Small intestine (tissue), 7 donors: ENCODE data around the gene GARNL3. TPM values are rescaled to one million over a fixed set of nuclear protein-coding genes. Genes with fewer than 3 reads are reported as not detected.

ENCODE experiments used
- DNase-seq, 2 donors: peaks; one replicate each; pipeline versions ENCODE4 v3.0.0 to v3.0.0-alpha.2; 2013
- FAIRE-seq: peaks from 2 replicates; lab custom pipeline; 2012; peaks lifted over from hg19 to GRCh38; lab: Jason Lieb, UNC
- H3K27ac ChIP-seq, 3 donors: one replicate each; pipeline ENCODE4 v1.5.1; 2013; ENCODE audit warnings: low read length in 2 of 3, mild to moderate bottlenecking in 2 of 3, control low read depth in 1 of 3, inconsistent platforms in 1 of 3, low read depth in 1 of 3, moderate library complexity in 1 of 3
- H3K27me3 ChIP-seq, 3 donors: one replicate each; pipeline ENCODE4 v1.6.1; 2013; ENCODE audit warnings: low read length in 3 of 3, inconsistent platforms in 1 of 3; ENCODE audit not compliant: control insufficient read depth in 3 of 3, insufficient read depth in 3 of 3
- H3K36me3 ChIP-seq, 3 donors: one replicate each; pipeline ENCODE4 v1.6.1; 2013; ENCODE audit warnings: low read length in 3 of 3, inconsistent platforms in 1 of 3, low read depth in 1 of 3, mild to moderate bottlenecking in 1 of 3, moderate library complexity in 1 of 3; ENCODE audit not compliant: control insufficient read depth in 3 of 3, insufficient read depth in 2 of 3
- H3K4me1 ChIP-seq, 3 donors: one replicate each; pipeline ENCODE4 v1.6.1; 2013; ENCODE audit warnings: low read length in 2 of 3, inconsistent platforms in 1 of 3, low read depth in 1 of 3, mild to moderate bottlenecking in 1 of 3, moderate library complexity in 1 of 3; ENCODE audit not compliant: control insufficient read depth in 3 of 3, insufficient read depth in 2 of 3
- H3K4me3 ChIP-seq, 3 donors: one replicate each; pipeline ENCODE4 v1.5.1; 2013; ENCODE audit warnings: low read length in 3 of 3, control low read depth in 1 of 3, inconsistent platforms in 1 of 3, low read depth in 1 of 3, mild to moderate bottlenecking in 1 of 3, moderate library complexity in 1 of 3
- H3K9me3 ChIP-seq, 2 donors: one replicate each; pipeline ENCODE4 v1.6.1; 2013; ENCODE audit warnings: low read depth in 1 of 2, low read length in 1 of 2; ENCODE audit not compliant: control insufficient read depth in 2 of 2, insufficient read depth in 1 of 2
- WGBS, 3 donors: extraction: QIAGEN DNeasy Blood & Tissue Kit; methylation state at CpG; one replicate each; pipeline ENCODE4 v1.1.7; 2013; 5-methylcytosine and 5-hydroxymethylcytosine counted together
- polyA plus RNA-seq, 4 donors: library from polyadenylated mRNA; stranded (reverse) in 3 of 4; unstranded in 1 of 4; fragments of 200-250 nt in 3 of 4; fragments of 120-200 nt in 1 of 4; gene quantifications; one replicate each; pipeline versions ENCODE4 v1.2.1 to v1.2.3, GENCODE V29; 2013
- donor health status: healthy with polysubstance abuse.
- donor health status: control.
- donor health status: control.
- donor health status: Bipolar disorder and iron deficiency.
- donor health status: healthy.

The GARNL3 gene
- polyA plus RNA-seq, 4 donors, result 1.6 to 11.3 (median 3.5) TPM

DNA sequence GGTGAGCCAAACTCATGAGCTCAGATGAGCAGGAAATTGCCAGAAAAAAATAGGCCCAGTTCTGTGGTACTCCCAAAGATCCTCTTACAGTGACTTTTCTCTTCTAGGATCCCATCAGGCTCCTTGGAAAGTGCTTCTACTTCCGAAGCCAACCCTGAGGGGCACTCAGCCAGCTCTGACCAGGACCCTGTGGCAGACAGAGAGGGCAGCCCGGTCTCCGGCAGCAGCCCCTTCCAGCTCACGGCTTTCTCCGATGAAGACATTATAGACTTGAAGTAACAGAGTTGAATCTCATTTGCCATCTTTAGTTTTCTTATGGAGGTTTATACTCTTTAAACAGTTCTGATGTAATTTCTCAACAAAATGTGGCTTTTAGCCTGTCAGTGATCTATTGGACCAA is 128.4 kb downstream of the GARNL3 start:
- H3K9me3 ChIP-seq, result no peaks in the 10 kb centered on the region
- no peak overlapping the region for H3K4me3 ChIP-seq
- FAIRE-seq (no peak), DNase-seq (no peak)
- H3K27me3 ChIP-seq, result no peaks in the 10 kb centered on the region
- WGBS, 3 donors, result 90 to 95% (median 94%) methylated on average over 5 of the region's 5 CpGs
- peak overlapping the region in 1 of 3 donors; percentile 65 for H3K27ac ChIP-seq
- H3K36me3 ChIP-seq, result peaks cover 0 to 12% (median 0%) of the 10 kb centered on the region in 3 donors
- peaks cover 2 to 74% (median 5%) of the 10 kb centered on the region in 3 donors for H3K4me1 ChIP-seq

DNA sequence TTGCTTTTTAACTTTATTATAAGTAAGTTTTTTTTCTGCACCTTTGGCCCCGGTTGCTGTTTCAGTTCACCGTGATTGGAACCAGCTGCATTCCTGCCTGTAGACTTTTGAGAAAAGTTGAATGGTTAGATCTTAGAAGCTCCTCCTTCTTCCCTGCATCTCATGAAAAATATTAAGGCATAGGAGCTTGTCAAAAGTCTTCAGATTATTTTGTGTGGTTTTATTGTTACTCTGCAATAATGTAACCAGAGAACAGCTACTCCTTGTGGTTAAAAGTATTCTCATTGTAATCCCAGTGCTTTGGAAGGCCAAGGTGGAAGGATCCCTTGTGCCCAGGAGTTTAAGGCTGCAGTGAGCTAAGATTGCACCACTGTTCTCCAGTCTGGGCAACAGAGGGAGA is 129.1 kb downstream of the GARNL3 start:
- FAIRE-seq (no peak), DNase-seq (peak in 1 of 2 donors; percentile 51)
- 15 to 49% (median 38%) methylated on average over 2 of the region's 2 CpGs for WGBS, 3 donors
- Histone ChIP-seq H3K36me3 (peaks cover 0 to 18% (median 0%) of the 10 kb centered on the region in 3 donors), H3K9me3 (no peaks in the 10 kb centered on the region), H3K27me3 (no peaks in the 10 kb centered on the region), H3K4me3 (no peak overlapping the region), H3K4me1 (peaks cover 2 to 73% (median 5%) of the 10 kb centered on the region in 3 donors), H3K27ac (peak overlapping the region in 1 of 3 donors; percentile 65)

DNA sequence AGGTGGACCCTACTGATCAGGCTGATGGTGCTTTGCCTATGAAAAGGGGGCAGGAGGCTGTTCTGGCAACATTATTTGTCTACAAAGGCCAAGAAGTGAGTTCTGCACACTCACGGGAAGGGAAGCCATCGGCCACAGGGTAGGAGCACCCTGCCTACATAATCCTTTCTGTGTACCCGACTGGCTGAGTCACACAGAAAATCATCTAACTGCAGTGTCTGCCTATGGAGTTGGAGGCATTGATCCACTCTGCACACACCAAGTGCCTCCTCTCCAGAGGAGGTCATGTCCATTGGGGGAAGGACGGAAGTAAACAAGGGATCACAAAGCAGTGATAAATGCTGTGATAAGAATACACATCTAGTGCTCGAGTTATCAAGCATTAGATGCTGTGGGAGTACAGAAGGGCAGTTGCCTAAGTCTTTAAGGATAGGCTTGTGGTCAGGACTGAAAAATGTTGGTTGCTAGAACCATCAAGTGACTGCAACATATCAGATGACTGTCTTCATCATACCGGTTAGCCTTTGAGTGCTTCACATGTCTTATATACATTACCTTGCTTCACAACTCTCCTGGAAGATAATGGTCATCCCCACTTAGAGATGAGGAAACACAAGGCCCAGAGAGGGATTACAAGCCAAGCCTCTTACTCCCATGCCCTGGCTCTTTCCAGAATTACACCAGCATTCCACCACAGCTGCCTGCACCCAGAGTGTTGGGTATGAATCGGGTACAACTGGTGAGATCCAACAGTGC is 131.1 kb downstream of the GARNL3 start:
- no peaks in the 10 kb centered on the region for H3K27me3 ChIP-seq
- peaks cover 0 to 63% (median 1%) of the 10 kb centered on the region in 3 donors for H3K4me1 ChIP-seq
- no peak for FAIRE-seq
- H3K4me3 ChIP-seq, result peak overlapping the region in 1 of 3 donors; percentile 65
- 60 to 75% (median 69%) methylated on average over 7 of the region's 7 CpGs for WGBS, 3 donors
- H3K36me3 ChIP-seq, result peaks cover 0 to 38% (median 0%) of the 10 kb centered on the region in 3 donors
- DNase-seq, result peak in 1 of 2 donors; percentile 62
- peak overlapping the region in 1 of 3 donors; percentile 93 for H3K27ac ChIP-seq
- H3K9me3 ChIP-seq, result no peaks in the 10 kb centered on the region

DNA sequence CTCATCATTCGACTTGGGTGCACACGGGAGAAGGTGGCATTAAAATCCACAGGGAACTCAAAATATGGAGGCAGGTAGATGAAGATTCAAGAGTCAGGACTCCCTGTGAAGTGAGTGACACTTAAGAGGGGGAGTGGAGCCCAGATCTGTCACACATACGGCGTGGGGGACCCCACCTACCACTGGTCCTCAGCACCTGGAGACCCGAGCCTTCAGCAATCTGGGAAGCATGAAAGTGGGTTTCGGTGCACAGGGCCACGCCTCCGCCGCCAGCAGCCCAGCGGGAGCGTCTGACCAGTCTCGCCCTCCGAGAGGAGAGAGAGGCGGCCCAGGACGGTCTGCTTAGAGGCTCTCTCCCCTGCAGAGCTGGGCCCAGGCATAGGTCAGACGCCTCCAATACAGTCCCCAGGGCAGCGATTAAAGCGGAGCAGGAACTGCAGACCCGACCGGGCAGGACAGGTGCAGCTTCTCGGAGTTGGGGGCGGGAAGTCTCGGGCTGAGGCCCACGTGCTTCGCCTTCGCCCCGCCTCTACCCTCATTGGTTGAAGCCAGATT is 131.8 kb downstream of the GARNL3 start:
- Histone ChIP-seq H3K4me1 (peaks cover 0 to 57% (median 0%) of the 10 kb centered on the region in 3 donors), H3K27ac (peak overlapping the region in 2 of 3 donors; percentile 63 to 93), H3K4me3 (peak overlapping the region; percentile 17 to 65 (median 56)), H3K9me3 (no peaks in the 10 kb centered on the region), H3K27me3 (no peaks in the 10 kb centered on the region), H3K36me3 (peaks cover 0 to 42% (median 0%) of the 10 kb centered on the region in 3 donors)
- DNase-seq, result no peak
- WGBS, 3 donors, result 2 to 9% (median 4%) methylated on average over 27 of the region's 27 CpGs
- FAIRE-seq, result no peak

DNA sequence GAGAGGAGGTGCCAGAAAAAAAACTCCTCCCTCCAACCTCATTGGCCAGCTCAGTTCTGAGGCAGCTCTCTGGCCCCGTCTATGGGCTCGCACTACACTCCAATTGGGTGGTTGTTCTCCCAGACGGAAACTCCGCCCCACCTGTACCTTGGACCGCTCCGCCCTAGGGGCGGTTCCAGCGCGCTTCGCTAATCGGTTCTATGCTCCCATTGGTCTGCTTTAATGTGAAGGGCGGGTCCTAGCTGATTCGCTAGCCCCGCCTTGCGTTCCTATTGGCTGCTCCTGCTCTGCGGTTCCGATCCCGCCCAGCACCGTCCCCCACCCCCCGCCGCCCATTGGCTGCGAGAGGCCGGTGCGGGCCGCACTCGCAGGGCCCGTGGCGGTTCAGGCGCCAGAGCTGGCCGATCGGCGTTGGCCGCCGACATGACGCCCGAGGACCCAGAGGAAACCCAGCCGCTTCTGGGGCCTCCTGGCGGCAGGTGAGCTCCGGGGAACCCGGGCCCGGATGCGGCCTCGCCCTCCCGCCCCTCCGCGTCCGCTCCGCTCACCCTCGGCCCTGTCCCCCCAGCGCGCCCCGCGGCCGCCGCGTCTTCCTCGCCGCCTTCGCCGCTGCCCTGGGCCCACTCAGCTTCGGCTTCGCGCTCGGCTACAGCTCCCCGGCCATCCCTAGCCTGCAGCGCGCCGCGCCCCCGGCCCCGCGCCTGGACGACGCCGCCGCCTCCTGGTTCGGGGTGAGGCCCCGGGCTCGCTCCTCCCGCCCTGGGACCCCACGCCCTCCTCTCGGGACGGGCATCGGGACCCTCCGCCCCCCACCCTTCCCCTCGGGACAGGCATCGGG is 132.5 kb downstream of the GARNL3 start, which contains the start of gene SLC2A8:
Gene SLC2A8, plus strand, starts transcription at position 362 of the 838 bp plus-strand sequence. Its CDS starts 62 bp downstream, at position 424.
- no peaks in the 10 kb centered on the region for H3K9me3 ChIP-seq
- H3K27me3 ChIP-seq, result no peaks in the 10 kb centered on the region
- DNase-seq (peak; percentile 100), FAIRE-seq (peak; percentile 89)
- peak within 1 kb of the TSS; percentile 85 to 95 (median 93) for H3K27ac ChIP-seq
- WGBS, 3 donors, result 0 to 1% (median 1%) methylated on average over 50 to 87 of the region's 87 CpGs
- peaks cover 0 to 52% (median 0%) of the 10 kb centered on the region in 3 donors for H3K4me1 ChIP-seq
- peak within 1 kb of the TSS; percentile 56 to 93 (median 66) for H3K4me3 ChIP-seq
- H3K36me3 ChIP-seq, result peaks cover 0 to 43% (median under 1%) of the 10 kb centered on the region in 3 donors

DNA sequence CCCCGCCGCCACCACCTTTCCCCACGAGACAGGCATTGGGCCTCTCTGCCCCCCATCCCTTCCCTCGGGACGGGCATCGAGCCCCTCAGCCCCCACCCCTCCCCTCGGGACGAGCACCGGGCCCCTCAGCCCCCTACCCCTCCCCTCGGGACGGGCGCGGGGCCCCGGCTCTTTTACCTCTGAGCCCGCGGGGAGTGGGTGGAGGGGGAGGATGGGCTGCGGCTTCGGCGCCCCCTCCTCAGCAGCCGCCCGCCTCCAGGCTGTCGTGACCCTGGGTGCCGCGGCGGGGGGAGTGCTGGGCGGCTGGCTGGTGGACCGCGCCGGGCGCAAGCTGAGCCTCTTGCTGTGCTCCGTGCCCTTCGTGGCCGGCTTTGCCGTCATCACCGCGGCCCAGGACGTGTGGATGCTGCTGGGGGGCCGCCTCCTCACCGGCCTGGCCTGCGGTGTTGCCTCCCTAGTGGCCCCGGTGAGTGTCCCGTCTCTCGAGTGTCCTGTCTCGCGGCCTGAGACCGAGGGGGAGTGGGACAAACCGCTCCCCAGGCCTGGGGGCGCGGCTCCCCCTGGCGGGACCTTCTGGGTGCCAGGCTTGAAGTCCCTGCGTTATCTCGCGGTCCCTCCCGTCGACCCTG is 133.2 kb downstream of the GARNL3 start:
- DNase-seq (peak; percentile 50 to 85), FAIRE-seq (no peak)
- peaks cover 0 to 45% (median 3%) of the 10 kb centered on the region in 3 donors for H3K36me3 ChIP-seq
- H3K27me3 ChIP-seq, result no peaks in the 10 kb centered on the region
- 1 to 4% (median 1%) methylated on average over 39 to 55 of the region's 55 CpGs for WGBS, 3 donors
- H3K4me3 ChIP-seq, result peak overlapping the region; percentile 56 to 93 (median 66)
- peaks cover 0 to 51% (median 0%) of the 10 kb centered on the region in 3 donors for H3K4me1 ChIP-seq
- H3K9me3 ChIP-seq, result no peaks in the 10 kb centered on the region
- peak overlapping the region; percentile 83 to 95 (median 85) for H3K27ac ChIP-seq

DNA sequence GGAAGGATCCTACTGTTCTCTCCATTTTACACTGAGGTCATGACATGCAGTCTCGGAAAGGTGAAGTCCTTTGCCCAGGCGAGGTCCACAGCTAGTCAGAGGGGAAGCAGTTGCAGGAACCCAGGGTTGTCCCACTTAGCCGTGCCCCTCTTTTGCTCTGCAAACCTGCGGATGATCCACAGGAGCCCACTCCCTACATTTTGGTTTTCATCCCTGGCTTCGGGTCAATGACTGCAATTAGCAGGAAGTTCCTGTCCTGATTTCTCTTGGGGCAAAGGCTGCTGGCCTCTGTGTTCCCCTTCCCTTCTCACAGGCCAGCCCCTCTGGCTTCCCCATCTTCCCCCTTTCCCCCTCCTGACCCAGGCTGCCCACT is 133.7 kb downstream of the GARNL3 start:
- DNase-seq (peak in 1 of 2 donors; percentile 8), FAIRE-seq (no peak)
- Histone ChIP-seq H3K4me1 (peaks cover 0 to 48% (median 0%) of the 10 kb centered on the region in 3 donors), H3K27me3 (no peaks in the 10 kb centered on the region), H3K36me3 (peaks cover 0 to 49% (median 3%) of the 10 kb centered on the region in 3 donors), H3K9me3 (no peaks in the 10 kb centered on the region), H3K27ac (peak overlapping the region in 1 of 3 donors; percentile 83), H3K4me3 (peak overlapping the region in 2 of 3 donors; percentile 66 to 93)
- WGBS, 3 donors, result 21 to 38% (median 35%) methylated on average over 5 of the region's 5 CpGs
